Activated CD8-positive, alpha-beta T cell treated with anti-CD3 and anti-CD28 coated beads for 36 hours (primary cell): ENCODE measurements around the gene TEX48. TPM values are rescaled to one million over a fixed set of nuclear protein-coding genes. Genes with fewer than 3 reads are reported as not detected.
A peak's percentile ranks its signal among the peaks of the same experiment; 100 is the strongest.

Experiments
- ATAC-seq: fragments of 200-7000 bp; cut with Tn5 transposase; one replicate; pipeline ENCODE4 v1.10.0; 2021; ENCODE audit warnings: mild to moderate bottlenecking, moderate library complexity
- CTCF ChIA-PET: fragments of 350-600 bp; sonication (Branson Sonifier 250); formaldehyde crosslinking; loops from one replicate; lab custom pipeline; 2021; ENCODE audit warnings: antibody characterized with exemption; lab: Charles Lee
- POLR2A ChIA-PET: fragments of 350-600 bp; sonication (Branson Sonifier 250); formaldehyde crosslinking; loops from one replicate; lab custom pipeline; 2021; ENCODE audit warnings: antibody characterized with exemption; lab: Charles Lee
- DNase-seq: peaks from one replicate; pipeline ENCODE4 v3.0.0-alpha.2; 2020
- H3K27ac Mint-ChIP-seq: one replicate; pipeline ENCODE4 v1.8.0; 2021; ENCODE audit warnings: mild to moderate bottlenecking, mixed read lengths
- H3K27me3 Mint-ChIP-seq: one replicate; pipeline ENCODE4 v1.8.0; 2021; ENCODE audit warnings: mixed read lengths
- H3K36me3 Mint-ChIP-seq: one replicate; pipeline ENCODE4 v1.8.0; 2021; ENCODE audit warnings: low read depth, mixed read lengths
- H3K4me1 Mint-ChIP-seq: one replicate; pipeline ENCODE4 v1.8.0; 2021; ENCODE audit warnings: low read depth, mixed read lengths
- H3K4me3 Mint-ChIP-seq: one replicate; pipeline ENCODE4 v1.8.0; 2021; ENCODE audit warnings: mild to moderate bottlenecking, moderate library complexity, mixed read lengths
- H3K9me3 Mint-ChIP-seq: one replicate; pipeline ENCODE4 v1.8.0; 2021; ENCODE audit warnings: mixed read lengths
- intact Hi-C: fragments of 100-400 bp; cut with micrococcal nuclease; formaldehyde crosslinking; loops from one replicate; pipeline ENCODE4 v1.10.0; 2022
- total RNA-seq, 2 experiments: library from RNA; stranded (reverse); gene quantifications; one replicate each; pipeline ENCODE4 v1.2.3, GENCODE V29; 2021
- TF ChIP-seq, protein P1 (sequence below): fragments of 200-600 bp; IDR thresholded peaks from one replicate; pipeline ENCODE4 v1.8.0; 2022; ENCODE audit warnings: antibody characterized with exemption, mild to moderate bottlenecking

The TEX48 gene
- total RNA-seq, 2 experiments from 2014 or later, result 0.65 TPM; not detected in 1

DNA sequence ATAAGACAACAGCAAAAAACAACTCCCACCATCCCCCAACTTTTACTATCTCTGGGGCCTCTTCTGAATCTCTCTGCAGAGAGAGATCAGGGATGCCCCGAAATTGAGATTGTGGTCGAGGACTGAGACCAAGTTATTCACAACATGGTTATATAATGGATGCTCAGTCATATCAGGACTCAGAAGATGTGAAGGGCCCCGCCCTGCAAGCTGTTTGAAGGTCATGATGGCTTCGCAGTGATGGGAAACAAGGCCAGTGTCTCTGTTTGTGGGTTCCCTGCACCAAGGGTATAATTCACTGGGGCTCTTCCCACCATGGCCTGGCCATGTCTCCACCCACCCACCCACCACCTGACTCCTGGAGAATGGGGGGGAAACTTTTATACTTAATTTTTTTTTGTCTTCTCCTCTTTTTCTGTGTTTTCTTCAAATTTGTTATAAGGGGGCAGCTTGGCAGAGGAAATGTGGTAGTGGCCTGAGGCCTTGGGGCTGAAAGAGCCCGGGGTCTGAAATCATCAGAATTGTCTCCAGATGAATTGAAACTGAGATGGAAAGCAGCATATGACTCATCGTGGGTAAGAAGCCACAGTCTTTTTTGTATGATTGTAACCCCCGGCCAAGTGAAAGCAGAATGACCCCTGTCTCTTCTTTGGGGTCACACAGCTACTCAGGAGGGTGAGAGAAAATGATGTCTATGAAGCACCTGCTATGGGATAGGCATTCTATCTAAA, 15.0 kb upstream of the TEX48 start:
- Mint-ChIP-seq H3K36me3 (peaks cover 8% of the 10 kb centered on the region), H3K4me3 (peak overlapping the region; percentile 63), H3K4me1 (peaks cover 78% of the 10 kb centered on the region), H3K9me3 (peaks cover 3% of the 10 kb centered on the region), H3K27ac (peak overlapping the region; percentile 95), H3K27me3 (no peaks in the 10 kb centered on the region)
- DNase-seq (peak; percentile 94), ATAC-seq (peak; percentile 67)
- CTCF ChIA-PET, result interaction anchor here (0.9 to 3.5 kb wide), 8 partner anchors 9 to 41 kb away, joined by 3 to 10 read pairs (median 5); partner anchors contain the start of gene TEX48
- intact Hi-C loops, result loop anchor here (1.0 to 5.0 kb wide), 2 partner anchors 37 to 210 kb away; no protein-coding TSS in a partner anchor
- TF ChIP-seq, protein P1, sequence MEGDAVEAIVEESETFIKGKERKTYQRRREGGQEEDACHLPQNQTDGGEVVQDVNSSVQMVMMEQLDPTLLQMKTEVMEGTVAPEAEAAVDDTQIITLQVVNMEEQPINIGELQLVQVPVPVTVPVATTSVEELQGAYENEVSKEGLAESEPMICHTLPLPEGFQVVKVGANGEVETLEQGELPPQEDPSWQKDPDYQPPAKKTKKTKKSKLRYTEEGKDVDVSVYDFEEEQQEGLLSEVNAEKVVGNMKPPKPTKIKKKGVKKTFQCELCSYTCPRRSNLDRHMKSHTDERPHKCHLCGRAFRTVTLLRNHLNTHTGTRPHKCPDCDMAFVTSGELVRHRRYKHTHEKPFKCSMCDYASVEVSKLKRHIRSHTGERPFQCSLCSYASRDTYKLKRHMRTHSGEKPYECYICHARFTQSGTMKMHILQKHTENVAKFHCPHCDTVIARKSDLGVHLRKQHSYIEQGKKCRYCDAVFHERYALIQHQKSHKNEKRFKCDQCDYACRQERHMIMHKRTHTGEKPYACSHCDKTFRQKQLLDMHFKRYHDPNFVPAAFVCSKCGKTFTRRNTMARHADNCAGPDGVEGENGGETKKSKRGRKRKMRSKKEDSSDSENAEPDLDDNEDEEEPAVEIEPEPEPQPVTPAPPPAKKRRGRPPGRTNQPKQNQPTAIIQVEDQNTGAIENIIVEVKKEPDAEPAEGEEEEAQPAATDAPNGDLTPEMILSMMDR, result no peak
- POLR2A ChIA-PET, result interaction anchor here (0.6 to 6.0 kb wide), 13 partner anchors 9 to 309 kb away, joined by 3 to 55 read pairs (median 6); partner anchors contain the start of gene TNFSF8

DNA sequence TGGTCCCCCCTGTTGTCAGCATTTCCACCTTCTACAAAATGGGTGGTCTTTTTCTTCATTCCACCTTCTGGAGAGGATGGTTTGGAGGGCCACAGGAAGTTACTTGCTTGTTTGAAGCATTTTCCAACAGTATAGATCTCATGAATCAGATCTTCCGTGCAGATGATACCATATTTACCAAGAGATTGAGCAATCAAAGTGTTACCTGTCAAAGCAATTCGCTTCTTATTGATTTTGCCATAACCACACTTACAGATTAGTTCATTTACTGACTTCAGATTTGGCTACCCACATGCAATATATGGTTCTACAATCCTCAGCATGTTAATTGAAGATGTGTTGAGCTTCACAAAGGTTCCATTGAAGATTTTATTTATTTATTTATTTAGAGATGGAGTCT, 14.0 kb upstream of the TEX48 start:
- Mint-ChIP-seq H3K4me1 (peaks cover 81% of the 10 kb centered on the region), H3K36me3 (peaks cover 8% of the 10 kb centered on the region), H3K27me3 (no peaks in the 10 kb centered on the region), H3K4me3 (no peak overlapping the region), H3K27ac (peak overlapping the region; percentile 95), H3K9me3 (peaks cover 3% of the 10 kb centered on the region)
- TF ChIP-seq, protein P1, result no peak
- ChIA-PET CTCF (interaction anchor here (0.9 to 3.5 kb wide), 8 partner anchors 10 to 211 kb away, joined by 3 to 10 read pairs (median 4); partner anchors contain the start of gene TEX48), POLR2A (interaction anchor here (0.6 to 6.0 kb wide), 11 partner anchors 12 to 294 kb away, joined by 3 to 55 read pairs (median 6); partner anchors contain the start of gene TNFSF8)
- intact Hi-C loops, result loop anchor here (5.0 kb wide), 1 partner anchor 211 kb away; no protein-coding TSS in a partner anchor
- DNase-seq, result no peak
- no peak for ATAC-seq

DNA sequence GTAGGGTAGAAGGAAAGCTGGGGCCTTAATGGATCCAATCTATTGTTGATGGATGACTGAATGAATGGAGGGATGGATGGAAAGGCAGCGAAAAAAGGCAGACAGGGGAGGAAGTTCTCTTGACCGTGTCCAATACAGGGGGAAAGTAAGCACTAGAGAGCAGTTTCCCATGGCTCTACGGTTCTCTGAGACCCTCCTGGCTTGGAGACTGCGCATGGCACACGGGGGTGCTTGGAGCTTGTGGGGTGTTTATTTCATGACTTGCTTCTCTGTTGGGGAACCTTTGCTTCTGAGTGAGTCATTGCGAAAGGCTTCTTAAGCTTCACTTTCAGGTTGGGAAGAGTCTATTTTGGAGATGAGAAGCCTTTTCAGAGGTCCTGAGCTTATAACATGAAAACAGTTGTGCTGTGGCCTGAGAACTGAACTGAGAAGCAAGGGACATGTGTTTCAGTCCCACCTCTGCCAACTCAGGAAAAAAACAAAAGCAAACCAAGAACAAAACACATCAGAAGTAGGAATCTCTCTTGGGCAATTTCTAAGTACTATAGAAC, 12.8 kb upstream of the TEX48 start:
- no peaks in the 10 kb centered on the region for H3K27me3 Mint-ChIP-seq
- TF ChIP-seq, protein P1, result no peak
- H3K4me1 Mint-ChIP-seq, result peaks cover 90% of the 10 kb centered on the region
- DNase-seq (peak; percentile 44), ATAC-seq (peak; percentile 10)
- peaks cover 8% of the 10 kb centered on the region for H3K36me3 Mint-ChIP-seq
- peaks cover 2% of the 10 kb centered on the region for H3K9me3 Mint-ChIP-seq
- intact Hi-C loops, result loop anchor here (5.0 kb wide), 1 partner anchor 213 kb away; no protein-coding TSS in a partner anchor
- H3K27ac Mint-ChIP-seq, result peak overlapping the region; percentile 89
- CTCF ChIA-PET, result interaction anchor here (1.0 to 5.8 kb wide), 9 partner anchors 11 to 320 kb away, joined by 3 to 43 read pairs (median 4); partner anchors contain the start of gene TEX48
- POLR2A ChIA-PET, result interaction anchor here (1.0 to 6.0 kb wide), 7 partner anchors 13 to 294 kb away, joined by 3 to 42 read pairs (median 5); partner anchors contain the start of gene TNFSF8
- no peak overlapping the region for H3K4me3 Mint-ChIP-seq

DNA sequence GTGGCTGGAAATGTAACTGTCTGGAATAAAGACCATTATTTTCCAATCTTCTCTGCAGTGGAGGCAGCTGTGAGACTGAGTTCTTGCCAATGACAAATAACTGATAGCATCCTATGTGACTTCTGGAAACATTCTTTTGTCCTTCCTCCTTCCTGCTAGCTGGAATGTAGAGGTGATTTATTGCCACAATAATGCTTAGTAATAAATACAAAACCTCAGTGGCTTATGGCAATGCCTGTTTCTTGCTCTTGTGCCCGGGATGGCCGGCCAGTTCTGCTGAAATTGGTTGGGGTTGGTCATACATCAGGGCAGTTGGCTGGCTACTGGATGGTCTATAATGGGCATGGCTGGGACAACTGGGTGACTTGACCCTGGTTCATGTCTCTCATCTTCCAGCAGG, 12.2 kb upstream of the TEX48 start:
- Mint-ChIP-seq H3K36me3 (peaks cover 4% of the 10 kb centered on the region), H3K27me3 (no peaks in the 10 kb centered on the region), H3K4me1 (peaks cover 89% of the 10 kb centered on the region), H3K9me3 (peaks cover under 1% of the 10 kb centered on the region), H3K4me3 (no peak overlapping the region), H3K27ac (peak overlapping the region; percentile 89)
- CTCF ChIA-PET, result interaction anchor here (1.0 to 5.8 kb wide), 8 partner anchors 12 to 320 kb away, joined by 3 to 43 read pairs (median 6); partner anchors contain the start of gene TEX48
- DNase-seq (no peak), ATAC-seq (no peak)
- POLR2A ChIA-PET, result interaction anchor here (1.3 to 6.0 kb wide), 6 partner anchors 12 to 295 kb away, joined by 3 to 42 read pairs (median 8); partner anchors contain the start of gene TNFSF8
- intact Hi-C loops, result no loop called here
- TF ChIP-seq, protein P1, result no peak
